GM13977 (cell line): ENCODE results near the gene VAT1L.
A peak's percentile ranks its signal among the peaks of the same experiment; 100 is the strongest.

Experiments
- DNase-seq: peaks from one replicate; pipeline ENCODE4 v3.0.0; 2012; ENCODE audit warnings: low spot score
- CTCF ChIP-seq: IDR thresholded peaks from 2 replicates; pipeline ENCODE4 v1.5.1; 2012; ENCODE audit warnings: mild to moderate bottlenecking, control low read depth; ENCODE audit not compliant: insufficient read depth; ENCODE audit errors: extremely low read depth, missing control alignments
- in situ Hi-C: fragments of 300-500 bp; cut with MboI; formaldehyde crosslinking; loops from one replicate; pipeline ENCODE4 v1.12.0; 2022; ENCODE audit warnings: low sequenced_read_pairs, low pct_unique_long_range_greater_than_20kb, mixed read lengths, inconsistent platforms; ENCODE audit not compliant: unreplicated experiment

Gene VAT1L

DNA sequence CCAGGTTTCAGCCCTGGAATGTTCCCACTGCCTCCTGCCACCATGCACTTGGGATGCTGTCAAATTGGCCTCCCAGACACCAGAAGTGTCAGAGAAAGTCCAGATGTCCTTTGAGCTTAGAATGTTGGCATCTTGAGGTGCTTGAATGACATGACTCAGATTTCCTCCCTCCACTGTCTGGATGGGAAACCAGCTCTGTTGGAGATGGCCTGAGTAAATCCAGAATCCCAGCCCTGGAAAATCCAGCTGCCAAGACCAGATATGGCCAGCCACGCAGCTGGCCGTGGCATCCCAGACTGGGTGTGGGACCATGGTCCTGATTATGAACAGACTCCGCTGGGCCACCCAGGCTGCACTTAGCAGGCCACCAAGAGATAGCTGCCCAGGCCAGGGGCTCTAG, 177.0 kb downstream of the VAT1L start:
- TF ChIP-seq CTCF, result no peak
- DNase-seq, result no peak
- in situ Hi-C loops, result no loop called here

DNA sequence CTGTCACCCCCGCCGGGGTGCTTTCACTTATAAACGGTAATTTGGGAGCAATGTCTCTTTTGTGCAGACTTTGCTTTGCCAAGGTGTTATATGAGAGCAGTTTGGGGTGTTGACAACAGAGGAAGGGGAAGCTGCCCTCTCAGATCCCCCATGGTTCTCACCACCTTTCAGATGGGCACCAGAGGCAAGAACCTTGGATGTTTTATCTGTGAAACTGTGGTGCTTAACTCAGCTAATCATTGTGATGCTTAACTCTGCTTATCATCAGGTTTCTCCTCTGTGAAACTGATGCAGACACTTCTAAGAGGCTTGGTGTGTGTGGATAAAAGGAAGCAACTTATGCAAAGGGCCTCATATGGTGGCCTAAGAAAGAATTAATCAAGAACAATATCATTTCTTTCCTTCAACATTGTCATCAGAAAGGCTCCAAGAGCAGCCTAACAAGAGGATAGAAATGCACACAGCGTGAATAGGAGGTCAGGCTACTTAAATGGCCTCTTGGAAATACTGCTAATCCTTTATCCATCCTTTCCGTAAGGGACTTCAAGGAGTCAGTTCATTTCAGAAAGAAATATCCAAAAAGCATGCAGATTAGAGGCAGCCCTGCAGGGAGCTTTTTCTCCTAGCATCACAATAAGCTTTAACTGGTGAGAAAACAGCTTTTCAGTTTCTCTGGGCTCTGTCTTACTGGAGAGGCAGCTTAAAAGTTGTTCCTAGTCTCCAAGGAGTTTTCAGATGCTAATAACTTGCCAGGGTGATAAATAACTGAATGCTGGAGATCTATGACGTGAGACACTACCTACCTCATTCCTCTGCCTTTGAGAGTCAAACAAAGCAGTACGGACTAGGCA, 178.9 kb downstream of the VAT1L start:
- DNase-seq, result no peak
- in situ Hi-C loops, result no loop called here
- no peak for TF ChIP-seq CTCF

- TF ChIP-seq CTCF, result no peak
- DNase-seq, result no peak
- in situ Hi-C loops, result loop anchor here (10.0 kb wide), 1 partner anchor 305 kb away; no protein-coding TSS in a partner anchor
Observed at GRCh38 chr16:77969861-77970260, 181.5 kb downstream of the VAT1L start.

DNA sequence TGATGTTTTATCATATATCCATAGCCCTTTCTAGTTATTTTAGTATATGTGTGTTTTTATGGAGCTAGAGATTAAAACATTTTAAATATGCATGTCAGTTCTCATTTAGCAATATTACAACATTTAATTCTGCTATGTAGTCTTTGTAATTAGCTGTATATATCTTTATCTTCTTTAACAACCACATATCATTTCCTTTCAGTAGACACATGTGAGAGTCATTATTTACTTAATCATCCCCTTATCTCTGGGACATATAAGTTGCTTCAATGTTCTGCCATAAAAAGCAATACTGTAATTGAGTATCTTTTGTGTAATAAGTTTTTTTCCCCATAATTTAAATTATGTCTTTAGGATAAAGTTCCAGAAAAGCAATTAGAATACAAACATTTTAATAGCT, 182.0 kb downstream of the VAT1L start:
- no peak for TF ChIP-seq CTCF
- DNase-seq, result no peak
- in situ Hi-C loops, result loop anchor here (10.0 kb wide), 1 partner anchor 306 kb away; no protein-coding TSS in a partner anchor

- in situ Hi-C loops, result loop anchor here (10.0 kb wide), 1 partner anchor 307 kb away; no protein-coding TSS in a partner anchor
- TF ChIP-seq CTCF, result peak; percentile 88
- DNase-seq, result peak; percentile 63
Observed at GRCh38 chr16:77971306-77972061, 183.1 kb downstream of the VAT1L start.

- no peak for TF ChIP-seq CTCF
- in situ Hi-C loops, result loop anchor here (10.0 kb wide), 1 partner anchor 307 kb away; no protein-coding TSS in a partner anchor
- no peak for DNase-seq
Observed at GRCh38 chr16:77972062-77972392, 183.7 kb downstream of the VAT1L start.
